ENCODE data around the gene UTF1.
"Not testable (repeated sequence)": the region's sequence is repeated elsewhere in the genome, so short reads cannot be mapped to it uniquely, and the experiment has no call there.

UTF1 gene

GRCh38 chr10:133263674-133264073 is 33.7 kb downstream of the UTF1 start:
- intact Hi-C loops (cut with DNase I; ENCODE audit: low total_unique reads): loop anchor here (2.0 to 5.0 kb wide), 2 partner anchors 43 to 114 kb away; partner anchors contain the start of gene PAOX
- TF ChIP-seq CTCF (IDR thresholded peaks at IDR 0.05): no peak
- H3K9me3 ChIP-seq: no peaks in the 10 kb centered on the region
- H3K27ac ChIP-seq: no peak overlapping the region
- peaks cover 0 to 35% (median 30%) of the 10 kb centered on the region in 4 donors for H3K4me1 ChIP-seq
- H3K36me3 ChIP-seq: no peaks in the 10 kb centered on the region
- no peaks in the 10 kb centered on the region for H3K27me3 ChIP-seq
- H3K4me3 ChIP-seq: no peak overlapping the region
- no peak for DNase-seq

GRCh38 chr10:133264461-133264860 is 34.4 kb downstream of the UTF1 start:
- no peak overlapping the region for H3K4me3 ChIP-seq
- TF ChIP-seq CTCF (IDR thresholded peaks at IDR 0.05): no peak
- no peak for DNase-seq
- intact Hi-C loops (cut with DNase I; ENCODE audit: low total_unique reads): loop anchor here (5.0 kb wide), 1 partner anchor 113 kb away; the partner anchor contains the start of gene PAOX
- H3K36me3 ChIP-seq: no peaks in the 10 kb centered on the region
- no peak overlapping the region for H3K27ac ChIP-seq
- no peaks in the 10 kb centered on the region for H3K27me3 ChIP-seq
- H3K9me3 ChIP-seq: no peaks in the 10 kb centered on the region
- peaks cover 0 to 27% (median 23%) of the 10 kb centered on the region in 4 donors for H3K4me1 ChIP-seq

- H3K27ac ChIP-seq; H3K27me3 ChIP-seq; intact Hi-C loops (cut with DNase I; ENCODE audit: low total_unique reads); H3K9me3 ChIP-seq; H3K36me3 ChIP-seq; H3K4me3 ChIP-seq; DNase-seq: not testable (repeated sequence)
- H3K4me1 ChIP-seq: peaks cover 0 to 21% (median 18%) of the 10 kb centered on the region in 4 donors
These were observed 35.0 kb downstream of the UTF1 start for GRCh38 chr10:133265052-133265451.

- no peak for DNase-seq
- Histone ChIP-seq H3K4me1 (peaks cover 0 to 10% (median 9%) of the 10 kb centered on the region in 4 donors), H3K9me3 (no peaks in the 10 kb centered on the region), H3K4me3 (no peak overlapping the region), H3K27me3 (no peaks in the 10 kb centered on the region), H3K36me3 (peaks cover 0 to 12% (median 5%) of the 10 kb centered on the region in 3 donors), H3K27ac (no peak overlapping the region)
- intact Hi-C loops (cut with DNase I; ENCODE audit: low total_unique reads): no loop called here
- no peak for TF ChIP-seq CTCF (IDR thresholded peaks at IDR 0.05)
These were observed 36.2 kb downstream of the UTF1 start for GRCh38 chr10:133266056-133266795.

- Histone ChIP-seq H3K4me1 (peaks cover 0 to 6% (median 5%) of the 10 kb centered on the region in 4 donors), H3K9me3 (no peaks in the 10 kb centered on the region), H3K4me3 (no peak overlapping the region), H3K27me3 (no peaks in the 10 kb centered on the region), H3K36me3 (peaks cover 0 to 20% (median 5%) of the 10 kb centered on the region in 3 donors), H3K27ac (no peak overlapping the region)
- no peak for TF ChIP-seq CTCF (IDR thresholded peaks at IDR 0.05)
- no peak for DNase-seq
- intact Hi-C loops (cut with DNase I; ENCODE audit: low total_unique reads): no loop called here
These were observed 37.3 kb downstream of the UTF1 start for GRCh38 chr10:133267293-133267692.

GRCh38 chr10:133267829-133268228 is 37.8 kb downstream of the UTF1 start:
- Histone ChIP-seq H3K9me3 (no peaks in the 10 kb centered on the region), H3K36me3 (peaks cover 0 to 22% (median 5%) of the 10 kb centered on the region in 3 donors), H3K4me3 (no peak overlapping the region), H3K27ac (no peak overlapping the region), H3K4me1 (peaks cover 0 to under 1% (median 0%) of the 10 kb centered on the region in 4 donors), H3K27me3 (no peaks in the 10 kb centered on the region)
- TF ChIP-seq CTCF (IDR thresholded peaks at IDR 0.05): no peak
- intact Hi-C loops (cut with DNase I; ENCODE audit: low total_unique reads): no loop called here
- DNase-seq: no peak
